Measurements from ENCODE around the gene TBX20. TPM values are rescaled to one million over a fixed set of nuclear protein-coding genes. Genes with fewer than 3 reads are reported as not detected.

Gene TBX20
- total RNA-seq (2013) = not detected
- polyA plus RNA-seq (not detected), polyA minus RNA-seq (not detected in 2 replicates), total RNA-seq (0 to 1.1 (median 0.21) reads per million in 11 experiments)

DNA sequence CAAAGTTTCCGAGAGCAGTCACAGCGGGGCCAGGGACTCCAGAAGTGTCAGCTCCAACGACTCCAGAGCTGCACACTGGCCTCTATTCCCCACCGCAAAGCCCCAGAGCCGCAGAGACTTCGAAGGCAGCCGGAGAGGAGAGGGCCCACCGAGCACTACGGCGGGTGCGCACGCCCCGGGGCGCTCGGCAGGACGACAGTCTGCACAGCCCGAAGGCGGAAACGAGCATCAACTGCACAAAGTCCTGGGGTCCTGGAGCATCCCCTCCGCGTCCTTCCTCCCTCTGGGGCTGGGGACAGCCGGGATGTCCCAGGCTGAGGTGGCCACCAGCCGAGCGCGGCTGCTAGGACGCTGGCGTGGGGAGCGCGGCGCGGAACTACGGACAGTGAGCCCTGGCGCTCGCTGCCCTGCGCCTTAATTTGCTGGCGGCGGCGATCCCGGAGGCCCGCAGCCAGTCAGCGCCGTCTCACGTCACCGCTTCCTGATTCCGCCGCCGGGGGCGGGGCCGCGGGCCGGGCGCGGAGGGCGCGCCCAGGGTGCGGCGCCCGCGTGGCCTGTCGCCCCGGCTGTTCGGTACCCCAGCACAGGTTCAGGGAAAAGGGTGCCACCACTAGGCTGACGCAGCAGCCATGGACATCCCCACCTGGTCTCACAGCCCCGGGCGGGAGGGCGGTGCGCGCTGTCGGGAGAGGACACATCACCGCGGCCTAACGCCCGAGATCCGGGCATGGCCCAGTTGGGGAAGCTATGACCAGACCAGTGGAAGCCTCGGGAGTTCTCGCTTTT lies at the start of gene TBX20:
TSS of gene TBX20 (minus strand) at position 391 of the 786 bp plus-strand sequence. CDS start 480 bp downstream, outside the sequence.
- H3K27me3 ChIP-seq (ENCODE audit: control insufficient read depth in 2 of 2, insufficient read depth in 2 of 2, low read length in 2 of 2) = peaks cover 93 to 99% of the 10 kb centered on the region in 2 donors
- intact Hi-C loops (cut with micrococcal nuclease) = no loop called here
- peak; percentile 6 to 31 (median 7) for DNase-seq
- peak within 1 kb of the TSS; percentile 76 for H2AFZ ChIP-seq (ENCODE audit: insufficient read depth, low read depth, low read length, poor library complexity, severe bottlenecking)
- no peaks in the 10 kb centered on the region for H4K20me1 ChIP-seq (ENCODE audit: insufficient read depth, low read length)
- peaks cover 8 to 14% of the 10 kb centered on the region in 2 donors for H3K4me1 ChIP-seq (ENCODE audit: control insufficient read depth in 1 of 2, insufficient read depth in 2 of 2, low read length in 2 of 2)
- no peak for TF ChIP-seq CTCF (IDR thresholded peaks at IDR 0.05)
- H3K36me3 ChIP-seq (replicated peaks in 1 of 2; ENCODE audit: control insufficient read depth in 1 of 2, insufficient read depth in 2 of 2, low read length in 2 of 2) = no peaks in the 10 kb centered on the region
- H3K4me3 ChIP-seq (replicated peaks in 1 of 3; ENCODE audit: low read depth in 2 of 3, low read length in 3 of 3) = peak within 1 kb of the TSS; percentile 12 to 71 (median 21)
- Mint-ChIP-seq H3K27me3 (ENCODE audit: low read depth in 3 of 3) (peaks cover 94 to 98% (median 97%) of the 10 kb centered on the region in 3 donors), H3K27ac (no peak within 1 kb of the TSS), H3K36me3 (peaks cover 18 to 21% of the 10 kb centered on the region in 2 donors), H3K4me1 (peaks cover 20% of the 10 kb centered on the region), H3K4me3 (peak within 1 kb of the TSS; percentile 61 to 86), H3K9me3 (peaks cover 6 to 51% (median 39%) of the 10 kb centered on the region in 7 donors)
- no peak within 1 kb of the TSS for H3K9ac ChIP-seq (ENCODE audit: insufficient read depth, low read length, poor library complexity, severe bottlenecking)
- WGBS (ENCODE audit: insufficient coverage) = under 1% methylated on average over 76 of the region's 76 CpGs
- H3K4me2 ChIP-seq (replicated peaks; ENCODE audit: extremely low read depth, low read length, poor library complexity, severe bottlenecking) = peak within 1 kb of the TSS; percentile 73
- peaks cover 18 to 75% of the 10 kb centered on the region in 2 donors for H3K9me3 ChIP-seq (replicated peaks in 1 of 2; ENCODE audit: control insufficient read depth in 1 of 2, insufficient read depth in 1 of 2, low read length in 2 of 2)
- no peaks in the 10 kb centered on the region for H3K79me2 ChIP-seq (ENCODE audit: insufficient read depth, low read length)
- no peak within 1 kb of the TSS for H3K27ac ChIP-seq (ENCODE audit: low read depth in 1 of 2, low read length in 2 of 2)

DNA sequence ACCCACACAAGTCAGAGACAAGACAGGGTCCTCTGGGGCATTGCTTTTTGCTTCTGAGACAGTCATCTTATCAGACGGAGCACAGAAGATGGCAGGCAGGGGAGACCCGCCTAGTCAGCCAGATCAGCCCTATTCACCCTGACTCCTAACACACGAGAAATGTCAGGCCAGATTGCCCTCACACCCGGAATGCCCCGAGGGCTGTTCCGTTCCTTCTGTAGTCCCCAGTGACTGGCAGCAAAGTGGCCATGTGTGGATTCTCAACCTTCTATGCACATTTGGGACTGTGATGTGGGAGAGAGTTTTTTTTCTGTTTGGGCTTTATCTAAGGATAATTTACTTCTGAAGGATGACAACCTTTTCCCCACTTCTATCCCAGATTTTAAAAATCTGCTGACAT lies 35.5 kb upstream of the TBX20 start:
- Mint-ChIP-seq H3K4me3 (no peak overlapping the region), H3K27me3 (ENCODE audit: low read depth in 3 of 3) (peaks cover 0 to 5% (median 4%) of the 10 kb centered on the region in 3 donors), H3K4me1 (no peaks in the 10 kb centered on the region), H3K27ac (peak overlapping the region in 1 of 7 donors; percentile 21), H3K9me3 (peaks cover 3 to 10% (median 5%) of the 10 kb centered on the region in 7 donors), H3K36me3 (no peaks in the 10 kb centered on the region)
- no peak for TF ChIP-seq CTCF (IDR thresholded peaks at IDR 0.05)
- Histone ChIP-seq H3K4me3 (replicated peaks in 1 of 3; ENCODE audit: low read depth in 2 of 3, low read length in 3 of 3) (no peak overlapping the region), H3K27me3 (ENCODE audit: control insufficient read depth in 2 of 2, insufficient read depth in 2 of 2, low read length in 2 of 2) (peaks cover 0 to 2% of the 10 kb centered on the region in 2 donors), H3K4me2 (replicated peaks; ENCODE audit: extremely low read depth, low read length, poor library complexity, severe bottlenecking) (no peak overlapping the region), H3K79me2 (ENCODE audit: insufficient read depth, low read length) (no peaks in the 10 kb centered on the region), H3K9ac (ENCODE audit: insufficient read depth, low read length, poor library complexity, severe bottlenecking) (no peak overlapping the region), H3K36me3 (replicated peaks in 1 of 2; ENCODE audit: control insufficient read depth in 1 of 2, insufficient read depth in 2 of 2, low read length in 2 of 2) (no peaks in the 10 kb centered on the region), H3K4me1 (ENCODE audit: control insufficient read depth in 1 of 2, insufficient read depth in 2 of 2, low read length in 2 of 2) (no peaks in the 10 kb centered on the region), H4K20me1 (ENCODE audit: insufficient read depth, low read length) (no peaks in the 10 kb centered on the region), H2AFZ (ENCODE audit: insufficient read depth, low read depth, low read length, poor library complexity, severe bottlenecking) (no peak overlapping the region), H3K27ac (ENCODE audit: low read depth in 1 of 2, low read length in 2 of 2) (no peak overlapping the region), H3K9me3 (replicated peaks in 1 of 2; ENCODE audit: control insufficient read depth in 1 of 2, insufficient read depth in 1 of 2, low read length in 2 of 2) (peaks cover 4 to 5% of the 10 kb centered on the region in 2 donors)
- WGBS (ENCODE audit: insufficient coverage) = 93% methylated on average over 5 of the region's 6 CpGs
- intact Hi-C loops (cut with micrococcal nuclease) = no loop called here
- DNase-seq = no peak

All from CD14-positive monocyte (primary cell).